GM23338 (cell line): Measurements from ENCODE around the gene VSIG10L2. TPM values are rescaled to one million over a fixed set of nuclear protein-coding genes. Genes with fewer than 3 reads are reported as not detected.

ENCODE experiments used
- ATAC-seq: fragments of 200-7000 bp; cut with Tn5 transposase; 3 replicates; pipeline ENCODE4 v1.9.1; 2020
- DNase-seq: peaks from one replicate; pipeline ENCODE4 v3.0.0-alpha.2; 2015; ENCODE audit warnings: low spot score
- H2AFZ ChIP-seq: fragments of 200-600 bp; sonication (generic); 2 replicates; pipeline ENCODE4 v1.8.0; 2016; ENCODE audit warnings: antibody characterized with exemption, mild to moderate bottlenecking, moderate library complexity
- H3F3A ChIP-seq: fragments of 200-600 bp; sonication (generic); replicated peaks from 2 replicates; pipeline ENCODE4 v1.8.0; 2017; ENCODE audit warnings: antibody characterized with exemption, mixed run types, low read depth
- H3K27ac ChIP-seq: fragments of 200-600 bp; sonication (generic); 2 replicates; pipeline ENCODE4 v1.6.1; 2016; ENCODE audit warnings: low read depth
- H3K27me3 ChIP-seq: fragments of 200-600 bp; sonication (generic); 2 replicates; pipeline ENCODE4 v1.8.0; 2016; ENCODE audit warnings: mild to moderate bottlenecking, mixed run types, moderate library complexity; ENCODE audit not compliant: insufficient read depth
- H3K36me3 ChIP-seq: fragments of 200-600 bp; sonication (generic); 2 replicates; pipeline ENCODE4 v1.8.0; 2016; ENCODE audit warnings: mild to moderate bottlenecking; ENCODE audit not compliant: insufficient read depth
- H3K4me1 ChIP-seq: fragments of 200-600 bp; sonication (generic); 2 replicates; pipeline ENCODE4 v1.8.0; 2016; ENCODE audit warnings: mild to moderate bottlenecking, moderate library complexity; ENCODE audit not compliant: insufficient read depth
- H3K4me2 ChIP-seq: fragments of 200-600 bp; sonication (generic); 2 replicates; pipeline ENCODE4 v1.7.1; 2017; ENCODE audit warnings: mixed run types
- H3K4me3 ChIP-seq: fragments of 200-600 bp; sonication (generic); 2 replicates; pipeline ENCODE4 v1.6.1; 2016; ENCODE audit warnings: mixed run types
- H3K79me2 ChIP-seq: fragments of 200-600 bp; sonication (generic); replicated peaks from 2 replicates; pipeline ENCODE4 v1.8.0; 2017; ENCODE audit warnings: mild to moderate bottlenecking; ENCODE audit not compliant: insufficient read depth
- H3K9me2 ChIP-seq: fragments of 200-600 bp; sonication (generic); 2 replicates; pipeline ENCODE4 v1.8.0; 2017; ENCODE audit not compliant: insufficient read depth
- H4K20me1 ChIP-seq: fragments of 200-600 bp; sonication (generic); replicated peaks from 2 replicates; pipeline ENCODE4 v1.8.0; 2017; ENCODE audit warnings: mild to moderate bottlenecking; ENCODE audit not compliant: insufficient read depth
- H3K27ac Mint-ChIP-seq: 2 replicates; pipeline ENCODE4 v1.8.0; 2020; ENCODE audit warnings: inconsistent platforms, mild to moderate bottlenecking, moderate library complexity, mixed read lengths
- H3K27me3 Mint-ChIP-seq: 3 replicates; pipeline ENCODE4 v1.8.0; 2022; ENCODE audit warnings: low read depth, mild to moderate bottlenecking, moderate library complexity, mixed read lengths, inconsistent platforms; ENCODE audit not compliant: insufficient read depth, poor library complexity
- H3K36me3 Mint-ChIP-seq: 3 replicates; pipeline ENCODE4 v1.8.0; 2021; ENCODE audit warnings: low read depth, mild to moderate bottlenecking, inconsistent platforms, moderate library complexity, mixed read lengths
- H3K4me1 Mint-ChIP-seq: 3 replicates; pipeline ENCODE4 v1.8.0; 2020; ENCODE audit warnings: mild to moderate bottlenecking, inconsistent platforms, mixed read lengths
- H3K4me3 Mint-ChIP-seq: 3 replicates; pipeline ENCODE4 v1.8.0; 2021; ENCODE audit warnings: moderate library complexity, mild to moderate bottlenecking, inconsistent platforms, mixed read lengths
- H3K9me3 Mint-ChIP-seq: 3 replicates; pipeline ENCODE4 v1.8.0; 2020; ENCODE audit warnings: moderate library complexity, mild to moderate bottlenecking, inconsistent platforms, mixed read lengths
- CREB1 ChIP-seq: fragments of 250-450 bp; sonication (Bioruptor Pico); IDR thresholded peaks from 2 replicates; pipeline ENCODE4 v1.5.0; 2020; ENCODE audit warnings: low read depth, mild to moderate bottlenecking, moderate library complexity
- ETS1 ChIP-seq: IDR thresholded peaks from 2 replicates; pipeline ENCODE4 v1.6.1; 2016; ENCODE audit warnings: antibody characterized with exemption
- EZH2 ChIP-seq: fragments of 200-600 bp; sonication (generic); IDR thresholded peaks from one replicate; pipeline ENCODE4 v1.8.0; 2017; ENCODE audit warnings: antibody characterized with exemption, mild to moderate bottlenecking, low read depth; ENCODE audit not compliant: unreplicated experiment
- EZH2phosphoT487 ChIP-seq: fragments of 200-600 bp; sonication (generic); IDR thresholded peaks from one replicate; pipeline ENCODE4 v1.8.1; 2018; ENCODE audit warnings: antibody characterized with exemption; ENCODE audit not compliant: unreplicated experiment
- JUNB ChIP-seq: IDR thresholded peaks from one replicate; pipeline ENCODE4 v1.6.1; 2016; ENCODE audit warnings: antibody characterized with exemption; ENCODE audit not compliant: unreplicated experiment
- NANOG ChIP-seq: IDR thresholded peaks from 2 replicates; pipeline ENCODE4 v1.6.1; 2016; ENCODE audit warnings: antibody characterized with exemption, borderline replicate concordance
- POLR2AphosphoS5 ChIP-seq: IDR thresholded peaks from 2 replicates; pipeline ENCODE4 v1.6.1; 2016; ENCODE audit warnings: antibody characterized with exemption, low read depth
- STAT1 ChIP-seq: IDR thresholded peaks from one replicate; pipeline ENCODE4 v1.6.1; 2016; ENCODE audit warnings: antibody characterized with exemption; ENCODE audit not compliant: unreplicated experiment
- ZNF114 ChIP-seq: fragments of 250-450 bp; sonication (Bioruptor Pico); IDR thresholded peaks from 2 replicates; pipeline ENCODE4 v1.5.0; 2020; ENCODE audit warnings: mild to moderate bottlenecking, moderate library complexity
- ZNF331 ChIP-seq: fragments of 250-450 bp; sonication (Bioruptor Pico); IDR thresholded peaks from 2 replicates; pipeline ENCODE4 v1.5.0; 2020; ENCODE audit warnings: low read depth, mild to moderate bottlenecking, moderate library complexity
- ZNF462 ChIP-seq: fragments of 250-450 bp; sonication (Bioruptor Pico); IDR thresholded peaks from 2 replicates; pipeline ENCODE4 v1.5.0; 2020; ENCODE audit warnings: mild to moderate bottlenecking, moderate library complexity
- polyA plus RNA-seq: library from polyadenylated mRNA; unstranded; fragments of >200 nt; fragmentation: Nextera tagmentation; extraction: Ambion mirVana; gene quantifications from 2 replicates; pipeline ENCODE4 v1.2.1, GENCODE V29; 2016
- total RNA-seq: library from RNA; depleted of rRNA; stranded (reverse); fragments of >200 nt; shearing (Covaris generic); gene quantifications from 2 replicates; pipeline ENCODE4 v1.2.3, GENCODE V29; 2014
- TF ChIP-seq, protein P1 (sequence below): IDR thresholded peaks from one replicate; pipeline ENCODE4 v1.6.1; 2018; ENCODE audit warnings: antibody characterized with exemption; ENCODE audit not compliant: unreplicated experiment
- TF ChIP-seq, protein P2 (sequence below), 2 experiments: fragments of 200-600 bp in 1 of 2; sonication (generic) in 1 of 2; conservative IDR thresholded peaks; 2 replicates each; pipeline versions ENCODE4 v1.5.1 to v1.6.1; 2016 to 2017; ENCODE audit warnings: antibody characterized with exemption in 2 of 2, low read depth in 2 of 2, mild to moderate bottlenecking in 2 of 2, moderate library complexity in 1 of 2

VSIG10L2 gene
- total and polyA plus RNA-seq, 2 experiments from 2014 or later: 0.63 TPM; not detected in 1

DNA sequence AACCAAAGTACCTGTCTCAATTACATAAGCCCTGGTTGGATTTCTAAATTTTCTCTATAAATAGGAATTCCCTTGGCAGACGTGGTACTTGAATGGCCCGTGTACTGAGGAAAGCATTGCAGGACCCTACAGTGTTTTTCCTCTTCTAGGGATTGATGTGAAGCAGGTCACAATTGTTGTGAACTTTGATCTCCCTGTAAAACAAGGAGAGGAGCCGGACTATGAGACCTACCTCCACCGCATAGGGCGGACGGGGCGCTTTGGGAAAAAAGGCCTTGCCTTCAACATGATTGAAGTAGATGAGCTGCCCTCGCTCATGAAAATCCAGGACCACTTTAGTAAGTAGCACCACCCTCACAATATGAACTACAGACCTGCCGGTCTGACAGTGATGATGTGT lies 24.8 kb upstream of the VSIG10L2 start:
- no peaks in the 10 kb centered on the region for H3K36me3 Mint-ChIP-seq
- Histone ChIP-seq H3K27me3 (no peaks in the 10 kb centered on the region), H3K27ac (no peak overlapping the region), H3K36me3 (no peaks in the 10 kb centered on the region), H3K4me3 (no peak overlapping the region), H4K20me1 (no peaks in the 10 kb centered on the region), H3K9me2 (no peaks in the 10 kb centered on the region), H2AFZ (no peak overlapping the region), H3K4me1 (no peaks in the 10 kb centered on the region), H3K79me2 (no peaks in the 10 kb centered on the region), H3F3A (no peaks in the 10 kb centered on the region), H3K4me2 (no peak overlapping the region)
- H3K4me1 Mint-ChIP-seq: peaks cover 18% of the 10 kb centered on the region; the same call in 2 of the 3 replicates
- TF ChIP-seq NANOG (no peak), CREB1 (CRISPR knock-in tag) (no peak), ETS1 (no peak), ZNF331 (CRISPR knock-in tag) (no peak), ZNF114 (CRISPR knock-in tag) (no peak), EZH2phosphoT487 (no peak), STAT1 (no peak), EZH2 (no peak), ZNF462 (no peak), JUNB (no peak), POLR2AphosphoS5 (no peak)
- TF ChIP-seq, protein P1, sequence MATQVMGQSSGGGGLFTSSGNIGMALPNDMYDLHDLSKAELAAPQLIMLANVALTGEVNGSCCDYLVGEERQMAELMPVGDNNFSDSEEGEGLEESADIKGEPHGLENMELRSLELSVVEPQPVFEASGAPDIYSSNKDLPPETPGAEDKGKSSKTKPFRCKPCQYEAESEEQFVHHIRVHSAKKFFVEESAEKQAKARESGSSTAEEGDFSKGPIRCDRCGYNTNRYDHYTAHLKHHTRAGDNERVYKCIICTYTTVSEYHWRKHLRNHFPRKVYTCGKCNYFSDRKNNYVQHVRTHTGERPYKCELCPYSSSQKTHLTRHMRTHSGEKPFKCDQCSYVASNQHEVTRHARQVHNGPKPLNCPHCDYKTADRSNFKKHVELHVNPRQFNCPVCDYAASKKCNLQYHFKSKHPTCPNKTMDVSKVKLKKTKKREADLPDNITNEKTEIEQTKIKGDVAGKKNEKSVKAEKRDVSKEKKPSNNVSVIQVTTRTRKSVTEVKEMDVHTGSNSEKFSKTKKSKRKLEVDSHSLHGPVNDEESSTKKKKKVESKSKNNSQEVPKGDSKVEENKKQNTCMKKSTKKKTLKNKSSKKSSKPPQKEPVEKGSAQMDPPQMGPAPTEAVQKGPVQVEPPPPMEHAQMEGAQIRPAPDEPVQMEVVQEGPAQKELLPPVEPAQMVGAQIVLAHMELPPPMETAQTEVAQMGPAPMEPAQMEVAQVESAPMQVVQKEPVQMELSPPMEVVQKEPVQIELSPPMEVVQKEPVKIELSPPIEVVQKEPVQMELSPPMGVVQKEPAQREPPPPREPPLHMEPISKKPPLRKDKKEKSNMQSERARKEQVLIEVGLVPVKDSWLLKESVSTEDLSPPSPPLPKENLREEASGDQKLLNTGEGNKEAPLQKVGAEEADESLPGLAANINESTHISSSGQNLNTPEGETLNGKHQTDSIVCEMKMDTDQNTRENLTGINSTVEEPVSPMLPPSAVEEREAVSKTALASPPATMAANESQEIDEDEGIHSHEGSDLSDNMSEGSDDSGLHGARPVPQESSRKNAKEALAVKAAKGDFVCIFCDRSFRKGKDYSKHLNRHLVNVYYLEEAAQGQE: no peak
- TF ChIP-seq, protein P2, sequence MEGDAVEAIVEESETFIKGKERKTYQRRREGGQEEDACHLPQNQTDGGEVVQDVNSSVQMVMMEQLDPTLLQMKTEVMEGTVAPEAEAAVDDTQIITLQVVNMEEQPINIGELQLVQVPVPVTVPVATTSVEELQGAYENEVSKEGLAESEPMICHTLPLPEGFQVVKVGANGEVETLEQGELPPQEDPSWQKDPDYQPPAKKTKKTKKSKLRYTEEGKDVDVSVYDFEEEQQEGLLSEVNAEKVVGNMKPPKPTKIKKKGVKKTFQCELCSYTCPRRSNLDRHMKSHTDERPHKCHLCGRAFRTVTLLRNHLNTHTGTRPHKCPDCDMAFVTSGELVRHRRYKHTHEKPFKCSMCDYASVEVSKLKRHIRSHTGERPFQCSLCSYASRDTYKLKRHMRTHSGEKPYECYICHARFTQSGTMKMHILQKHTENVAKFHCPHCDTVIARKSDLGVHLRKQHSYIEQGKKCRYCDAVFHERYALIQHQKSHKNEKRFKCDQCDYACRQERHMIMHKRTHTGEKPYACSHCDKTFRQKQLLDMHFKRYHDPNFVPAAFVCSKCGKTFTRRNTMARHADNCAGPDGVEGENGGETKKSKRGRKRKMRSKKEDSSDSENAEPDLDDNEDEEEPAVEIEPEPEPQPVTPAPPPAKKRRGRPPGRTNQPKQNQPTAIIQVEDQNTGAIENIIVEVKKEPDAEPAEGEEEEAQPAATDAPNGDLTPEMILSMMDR (conservative IDR thresholded peaks at IDR 0.05; ENCODE audit: low read depth in 2 of 2): no peak
- ATAC-seq: no peak
- no peak overlapping the region for H3K4me3 Mint-ChIP-seq
- H3K9me3 Mint-ChIP-seq: no peaks in the 10 kb centered on the region
- H3K27ac Mint-ChIP-seq: no peak overlapping the region
- H3K27me3 Mint-ChIP-seq: peaks cover 1% of the 10 kb centered on the region
- DNase-seq: no peak
